COLO668 (cell line): ENCODE measurements around the gene FN3K.

ENCODE experiments used
- DNase-seq: peaks from one replicate; lab custom pipeline; 2025; ENCODE audit not compliant: unreplicated experiment; lab: John Stamatoyannopoulos, UW

FN3K gene

GRCh38 chr17:82793974-82794630 lies 58.7 kb downstream of the FN3K start:
- DNase-seq: no peak

GRCh38 chr17:82794781-82795482 lies 59.5 kb downstream of the FN3K start:
- no peak for DNase-seq

GRCh38 chr17:82795615-82796014 lies 60.2 kb downstream of the FN3K start:
- no peak for DNase-seq

GRCh38 chr17:82797061-82797460 lies 61.6 kb downstream of the FN3K start:
- DNase-seq: no peak

- DNase-seq: no peak
Observed at GRCh38 chr17:82798752-82799151, 63.3 kb downstream of the FN3K start.

GRCh38 chr17:82799591-82799990 lies 64.2 kb downstream of the FN3K start:
- no peak for DNase-seq
